IMR-90 (cell line): ENCODE results near the gene WNK1. TPM values are rescaled to one million over a fixed set of nuclear protein-coding genes. Genes with fewer than 3 reads are reported as not detected.

Experiments used
- ATAC-seq: fragments of 200-7000 bp; cut with Tn5 transposase; 2 replicates; pipeline ENCODE4 v1.9.1; 2020; ENCODE audit warnings: low read depth, mild to moderate bottlenecking, moderate library complexity
- BruUV-seq: library from RNA; stranded (reverse); fragments of 400-500 nt; replicated peaks from 2 replicates; lab custom pipeline; 2021; lab: Mats Ljungman, UMichigan
- CTCF ChIA-PET: fragments of 300-600 bp; formaldehyde crosslinking; extraction: SDS; loops from one replicate; lab custom pipeline; 2021; ENCODE audit warnings: antibody characterized with exemption; lab: Yijun Ruan, JAX
- POLR2A ChIA-PET: fragments of 300-600 bp; sonication (Branson Sonifier 250); formaldehyde crosslinking; loops from one replicate; lab custom pipeline; 2022; ENCODE audit warnings: antibody characterized with exemption; ENCODE audit not compliant: unreplicated experiment; lab: Charles Lee
- DNase-seq: peaks from one replicate; pipeline ENCODE4 v3.0.0; 2013
- H2AFZ ChIP-seq: replicated peaks from 2 replicates; pipeline ENCODE3; 2013; ENCODE audit warnings: low read length, mild to moderate bottlenecking; ENCODE audit not compliant: poor library complexity
- H2AK5ac ChIP-seq: 2 replicates; pipeline ENCODE4 v1.6.1; 2013; ENCODE audit warnings: low read depth, low read length, inconsistent platforms
- H2AK9ac ChIP-seq: replicated peaks from 2 replicates; pipeline ENCODE3; 2013; ENCODE audit warnings: mild to moderate bottlenecking, low read depth, low read length, moderate library complexity; ENCODE audit not compliant: poor library complexity
- H2BK120ac ChIP-seq: 2 replicates; pipeline ENCODE4 v1.6.1; 2013; ENCODE audit warnings: low read depth, low read length, inconsistent platforms
- H2BK15ac ChIP-seq: 3 replicates; pipeline ENCODE4 v1.6.1; 2013; ENCODE audit warnings: low read depth, low read length, inconsistent platforms
- H2BK20ac ChIP-seq: 2 replicates; pipeline ENCODE4 v1.6.1; 2013; ENCODE audit warnings: low read depth, mild to moderate bottlenecking, inconsistent platforms, low read length, moderate library complexity
- H2BK5ac ChIP-seq: 2 replicates; pipeline ENCODE4 v1.6.1; 2013; ENCODE audit warnings: mild to moderate bottlenecking, low read depth, low read length, inconsistent platforms; ENCODE audit not compliant: poor library complexity, severe bottlenecking
- H3K14ac ChIP-seq: replicated peaks from 2 replicates; pipeline ENCODE4 v1.6.1; 2013; ENCODE audit warnings: low read depth, low read length, inconsistent platforms
- H3K18ac ChIP-seq: 2 replicates; pipeline ENCODE4 v1.6.1; 2013; ENCODE audit warnings: low read depth, low read length, control low read depth
- H3K23ac ChIP-seq: 2 replicates; pipeline ENCODE4 v1.6.1; 2013; ENCODE audit warnings: low read depth, low read length, inconsistent platforms
- H3K27ac ChIP-seq: 2 replicates; pipeline ENCODE4 v1.5.1; 2013; ENCODE audit warnings: mild to moderate bottlenecking, control low read depth, low read length; ENCODE audit not compliant: insufficient read depth
- H3K27me3 ChIP-seq: 2 replicates; pipeline ENCODE4 v1.6.1; 2013; ENCODE audit warnings: low read length; ENCODE audit not compliant: control insufficient read depth, insufficient read depth
- H3K36me3 ChIP-seq: 2 replicates; pipeline ENCODE4 v1.6.1; 2013; ENCODE audit warnings: low read length, mixed read lengths; ENCODE audit not compliant: control insufficient read depth, insufficient read depth
- H3K4ac ChIP-seq: 2 replicates; pipeline ENCODE4 v1.6.1; 2013; ENCODE audit warnings: low read depth, low read length, inconsistent platforms
- H3K4me1 ChIP-seq: 2 replicates; pipeline ENCODE4 v1.6.1; 2013; ENCODE audit warnings: low read length, mixed read lengths; ENCODE audit not compliant: control insufficient read depth, insufficient read depth
- H3K4me2 ChIP-seq: 2 replicates; pipeline ENCODE4 v1.6.1; 2013; ENCODE audit warnings: low read depth, mild to moderate bottlenecking, control low read depth, low read length, moderate library complexity
- H3K4me3 ChIP-seq: 2 replicates; pipeline ENCODE4 v1.5.1; 2013; ENCODE audit warnings: low read depth, mild to moderate bottlenecking, control low read depth, low read length, moderate library complexity; ENCODE audit not compliant: insufficient read depth
- H3K56ac ChIP-seq: 2 replicates; pipeline ENCODE4 v1.6.1; 2013; ENCODE audit warnings: low read length, inconsistent platforms; ENCODE audit not compliant: insufficient read depth; ENCODE audit errors: extremely low read depth
- H3K79me1 ChIP-seq, 2 experiments: 2 replicates each; pipeline ENCODE4 v1.6.1; 2013; ENCODE audit warnings: low read length in 2 of 2, inconsistent platforms in 1 of 2, low read depth in 1 of 2
- H3K9ac ChIP-seq: 2 replicates; pipeline ENCODE4 v1.6.1; 2013; ENCODE audit warnings: low read depth, low read length, control low read depth
- H3K9me1 ChIP-seq: 2 replicates; pipeline ENCODE4 v1.6.1; 2013; ENCODE audit warnings: low read length, inconsistent platforms; ENCODE audit not compliant: insufficient read depth
- H3K9me3 ChIP-seq: 2 replicates; pipeline ENCODE4 v1.6.1; 2013; ENCODE audit warnings: low read length; ENCODE audit not compliant: control insufficient read depth, insufficient read depth
- H4K20me1 ChIP-seq: 2 replicates; pipeline ENCODE4 v1.6.1; 2013; ENCODE audit warnings: low read length, inconsistent platforms; ENCODE audit not compliant: insufficient read depth
- H4K5ac ChIP-seq: 2 replicates; pipeline ENCODE4 v1.6.1; 2013; ENCODE audit warnings: mild to moderate bottlenecking, low read depth, low read length, control low read depth
- H4K8ac ChIP-seq, 2 experiments: 2 replicates each; pipeline ENCODE4 v1.6.1; 2013; ENCODE audit warnings: low read depth in 2 of 2, low read length in 2 of 2, control low read depth in 1 of 2, inconsistent platforms in 1 of 2
- H4K91ac ChIP-seq: 2 replicates; pipeline ENCODE4 v1.6.1; 2013; ENCODE audit warnings: low read depth, low read length, inconsistent platforms; ENCODE audit not compliant: insufficient read depth
- BHLHE40 ChIP-seq: fragments of 150-350 bp; IDR thresholded peaks from 2 replicates; pipeline ENCODE4 v1.6.1; 2016; ENCODE audit warnings: mild to moderate bottlenecking, low read depth, low read length
- CEBPB ChIP-seq: IDR thresholded peaks from 2 replicates; pipeline ENCODE4 v1.6.1; 2012; ENCODE audit warnings: low read depth, low read length, improper control_type of control experiment
- CHD1 ChIP-seq: IDR thresholded peaks from 2 replicates; pipeline ENCODE4 v1.6.1; 2012; ENCODE audit warnings: low read depth, low read length, improper control_type of control experiment
- CTCF ChIP-seq: conservative IDR thresholded peaks from 2 replicates; pipeline ENCODE4 v1.5.1; 2012; ENCODE audit warnings: mild to moderate bottlenecking, low read depth, low read length, improper control_type of control experiment
- FOS ChIP-seq: fragments of 150-350 bp; IDR thresholded peaks from 2 replicates; pipeline ENCODE4 v1.6.1; 2016; ENCODE audit warnings: low read depth, low read length
- MAFK ChIP-seq: IDR thresholded peaks from 2 replicates; pipeline ENCODE4 v1.6.1; 2012; ENCODE audit warnings: low read depth, low read length, improper control_type of control experiment
- MAZ ChIP-seq: IDR thresholded peaks from 2 replicates; pipeline ENCODE4 v1.6.1; 2012; ENCODE audit warnings: low read depth, mild to moderate bottlenecking, low read length, improper control_type of control experiment, moderate library complexity, borderline replicate concordance
- MXI1 ChIP-seq: IDR thresholded peaks from 2 replicates; pipeline ENCODE4 v1.6.1; 2012; ENCODE audit warnings: low read depth, mild to moderate bottlenecking, low read length, moderate library complexity, borderline replicate concordance
- NFE2L2 ChIP-seq: fragments of 150-350 bp; IDR thresholded peaks from 2 replicates; pipeline ENCODE4 v1.6.1; 2016; ENCODE audit warnings: low read depth, mild to moderate bottlenecking, low read length
- POLR2A ChIP-seq: IDR thresholded peaks from 2 replicates; pipeline ENCODE4 v1.6.1; 2012; ENCODE audit warnings: mild to moderate bottlenecking, low read depth, low read length
- RAD21 ChIP-seq: IDR thresholded peaks from 2 replicates; pipeline ENCODE4 v1.6.1; 2012; ENCODE audit warnings: low read length, improper control_type of control experiment
- RCOR1 ChIP-seq: IDR thresholded peaks from 2 replicates; pipeline ENCODE4 v1.6.1; 2012; ENCODE audit warnings: mild to moderate bottlenecking, low read length, improper control_type of control experiment; ENCODE audit not compliant: insufficient replicate concordance
- RFX5 ChIP-seq: IDR thresholded peaks from 2 replicates; pipeline ENCODE4 v1.8.0; 2012; ENCODE audit warnings: low read depth, mild to moderate bottlenecking, low read length, moderate library complexity
- SMC3 ChIP-seq: fragments of 150-350 bp; IDR thresholded peaks from 2 replicates; pipeline ENCODE4 v1.6.1; 2016; ENCODE audit warnings: low read depth, mild to moderate bottlenecking, antibody characterized with exemption, low read length, moderate library complexity
- USF2 ChIP-seq: fragments of 150-350 bp; IDR thresholded peaks from 2 replicates; pipeline ENCODE4 v1.6.1; 2017; ENCODE audit warnings: mild to moderate bottlenecking, antibody characterized with exemption, low read length, low read depth
- WGBS, 2 experiments: methylation state at CpG; one replicate each; pipeline versions ENCODE4 v1.1.5 to v1.1.7; 2013; ENCODE audit warnings: missing lambda C conversion rate in 2 of 2; ENCODE audit not compliant: insufficient read length in 1 of 2; ENCODE audit errors: extremely low coverage in 2 of 2; 5-methylcytosine and 5-hydroxymethylcytosine counted together
- dilution Hi-C: fragments of 300-500 bp; cut with HindIII; formaldehyde crosslinking; loops from one replicate; pipeline ENCODE4 v1.14.3; 2018; ENCODE audit warnings: low sequenced_read_pairs; ENCODE audit not compliant: unreplicated experiment
- in situ Hi-C: fragments of 300-500 bp; cut with MboI; formaldehyde crosslinking; loops from 3 replicates; pipeline ENCODE4 v1.14.3; 2019; ENCODE audit warnings: low sequenced_read_pairs, inconsistent platforms, mixed read lengths
- intact Hi-C: fragments of 100-400 bp; cut with micrococcal nuclease; formaldehyde crosslinking; loops from 2 replicates; pipeline ENCODE4 v1.10.0; 2022
- polyA plus RNA-seq, 3 experiments: library from polyadenylated mRNA; depleted of rRNA; stranded (reverse); fragments of >200 nt; gene quantifications; 2 replicates each; pipeline ENCODE4 v1.2.3, GENCODE V29; 2012; ENCODE audit warnings: low replicate concordance in 1 of 3
- total RNA-seq: library from RNA; depleted of rRNA; stranded (reverse); fragments of >200 nt; gene quantifications from 2 replicates; pipeline ENCODE4 v1.2.3, GENCODE V29; 2012
- TF ChIP-seq, protein P1 (sequence below): fragments of 150-350 bp; IDR thresholded peaks from 2 replicates; pipeline ENCODE4 v1.6.1; 2016; ENCODE audit warnings: low read depth, mild to moderate bottlenecking, low read length, moderate library complexity, borderline replicate concordance

Gene WNK1
- total and polyA plus RNA-seq, 2 of the 4 experiments (the other 2 are of a cell fraction): 36.9 to 42.8 TPM

- Histone ChIP-seq H2AFZ (no peak overlapping the region), H3K79me1 (peaks cover 3 to 14% of the 10 kb centered on the region in 2 experiments; a peak in 2 of 4 replicates), H4K91ac (no peak overlapping the region), H2AK9ac (no peak overlapping the region), H4K8ac (no peak overlapping the region), H3K4me2 (no peak overlapping the region), H3K56ac (no peak overlapping the region), H3K27ac (no peak overlapping the region), H3K9me3 (no peaks in the 10 kb centered on the region), H2BK120ac (no peak overlapping the region), H3K4me3 (no peak overlapping the region), H3K23ac (no peak overlapping the region), H2BK15ac (no peak overlapping the region), H3K9ac (no peak overlapping the region), H3K4me1 (0 out of 2 replicates have a peak, but pooled peaks cover 3% of the 10 kb centered on the region), H4K20me1 (no peaks in the 10 kb centered on the region), H3K4ac (no peak overlapping the region), H3K36me3 (peaks cover 28% of the 10 kb centered on the region), H2AK5ac (no peak overlapping the region), H2BK5ac (no peak overlapping the region), H3K18ac (no peak overlapping the region), H3K14ac (no peak overlapping the region), H4K5ac (no peak overlapping the region), H3K9me1 (no peaks in the 10 kb centered on the region), H2BK20ac (no peak overlapping the region), H3K27me3 (no peaks in the 10 kb centered on the region)
- POLR2A ChIA-PET: no interaction called here
- in situ Hi-C loops (no loop called here), intact Hi-C loops (no loop called here), dilution Hi-C loops (no loop called here)
- no peak for ATAC-seq
- WGBS, 2 experiments: no CpG with 5 or more reads among the region's 4 CpGs
- CTCF ChIA-PET: no interaction called here
- no TSS peak for BruUV-seq
- no peak for TF ChIP-seq CTCF
- TF ChIP-seq MXI1: no peak
- no peak for TF ChIP-seq MAZ
- TF ChIP-seq MAFK: no peak
- TF ChIP-seq RAD21: no peak
- TF ChIP-seq CHD1: no peak
- no peak for TF ChIP-seq POLR2A
- TF ChIP-seq RCOR1: no peak
- TF ChIP-seq, protein P1, sequence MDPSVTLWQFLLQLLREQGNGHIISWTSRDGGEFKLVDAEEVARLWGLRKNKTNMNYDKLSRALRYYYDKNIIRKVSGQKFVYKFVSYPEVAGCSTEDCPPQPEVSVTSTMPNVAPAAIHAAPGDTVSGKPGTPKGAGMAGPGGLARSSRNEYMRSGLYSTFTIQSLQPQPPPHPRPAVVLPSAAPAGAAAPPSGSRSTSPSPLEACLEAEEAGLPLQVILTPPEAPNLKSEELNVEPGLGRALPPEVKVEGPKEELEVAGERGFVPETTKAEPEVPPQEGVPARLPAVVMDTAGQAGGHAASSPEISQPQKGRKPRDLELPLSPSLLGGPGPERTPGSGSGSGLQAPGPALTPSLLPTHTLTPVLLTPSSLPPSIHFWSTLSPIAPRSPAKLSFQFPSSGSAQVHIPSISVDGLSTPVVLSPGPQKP: no peak
- no peak for TF ChIP-seq USF2
- TF ChIP-seq SMC3: no peak
- TF ChIP-seq BHLHE40: no peak
- no peak for TF ChIP-seq RFX5
- no peak for TF ChIP-seq CEBPB
- TF ChIP-seq NFE2L2: no peak
- TF ChIP-seq FOS: no peak
- DNase-seq: no peak
Measured at GRCh38 chr12:862303-862911, 110.0 kb downstream of the WNK1 start.
